Upper lobe of left lung (tissue), 4 donors: ENCODE data around the gene MUC21.
A peak's percentile ranks its signal among the peaks of the same experiment; 100 is the strongest.

Experiments used
- CTCF ChIP-seq, 6 experiments: fragments of 450-650 bp in 4 of 6; fragments of 200-600 bp in 2 of 6; sonication (generic) in 2 of 6; IDR thresholded peaks; one replicate each; pipeline ENCODE4 v1.5.1; 2016 to 2019; ENCODE audit warnings: antibody characterized with exemption in 6 of 6
- EP300 ChIP-seq, 4 donors: sonication (generic); formaldehyde crosslinking; IDR thresholded peaks; one replicate each; pipeline ENCODE4 v1.5.1; 2017; ENCODE audit warnings: antibody characterized with exemption in 4 of 4, control low read depth in 2 of 4
- POLR2A ChIP-seq, 4 donors: fragments of 450-650 bp; IDR thresholded peaks; one replicate each; pipeline ENCODE4 v1.5.1; 2016 to 2017; ENCODE audit warnings: antibody characterized with exemption in 4 of 4, mild to moderate bottlenecking in 2 of 4
- POLR2AphosphoS5 ChIP-seq, 2 donors: sonication (generic); formaldehyde crosslinking; IDR thresholded peaks; one replicate each; pipeline ENCODE4 v1.5.1; 2017; ENCODE audit warnings: antibody characterized with exemption in 2 of 2

GRCh38 chr6:30981942-30982772, 1.4 kb upstream of the MUC21 start:
- TF ChIP-seq CTCF (IDR thresholded peaks at IDR 0.05), result peak in 4 of 6 experiments; percentile 8 to 50 (median 28)
- peak in 1 of 4 donors; percentile 46 for TF ChIP-seq POLR2A (IDR thresholded peaks at IDR 0.05)
- peak in 1 of 2 donors; percentile 48 for TF ChIP-seq POLR2AphosphoS5 (IDR thresholded peaks at IDR 0.05)
- TF ChIP-seq EP300 (IDR thresholded peaks at IDR 0.05), result peak in 2 of 4 donors; percentile 18 to 49
